Gastrocnemius medialis (tissue), 4 donors: ENCODE measurements around the gene SFTPA2.
"Not testable (repeated sequence)": the region's sequence is repeated elsewhere in the genome, so short reads cannot be mapped to it uniquely, and the experiment has no call there.

Source experiments
- POLR2A ChIP-seq, 2 donors: fragments of 450-650 bp; IDR thresholded peaks; one replicate each; pipeline ENCODE4 v1.6.1; 2017; ENCODE audit warnings: antibody characterized with exemption in 2 of 2, mild to moderate bottlenecking in 2 of 2, moderate library complexity in 2 of 2
- TF ChIP-seq, protein P1 (sequence below), 5 experiments: fragments of 450-650 bp in 3 of 5; fragments of 200-600 bp in 2 of 5; sonication (generic) in 2 of 5; IDR thresholded peaks in 4 of 5; conservative IDR thresholded peaks in 1 of 5; 1 replicate in 4 of 5; 2 replicates in 1 of 5; pipeline ENCODE4 v1.5.1; 2016 to 2019; ENCODE audit warnings: antibody characterized with exemption in 5 of 5, mild to moderate bottlenecking in 3 of 5, moderate library complexity in 3 of 5

DNA sequence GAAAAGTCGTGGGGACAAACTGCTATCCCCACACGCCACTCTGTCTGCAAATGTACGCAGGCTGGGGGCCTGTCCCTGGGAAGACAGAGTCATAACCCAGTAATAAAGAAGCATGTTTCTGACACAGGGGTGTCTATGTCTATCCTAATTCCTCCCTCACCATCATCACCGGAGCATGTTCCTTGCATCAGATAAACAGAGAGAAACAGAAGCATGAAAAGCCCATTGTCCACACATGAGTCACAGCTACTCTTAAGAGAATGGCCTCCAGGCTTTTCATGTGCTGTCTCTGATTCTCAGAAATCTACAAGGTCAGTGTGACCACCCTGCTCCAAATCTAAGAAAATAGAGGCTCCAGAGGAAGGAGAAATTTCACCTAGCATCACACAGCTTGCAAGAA lies 52.0 kb downstream of the SFTPA2 start:
- TF ChIP-seq, protein P1, sequence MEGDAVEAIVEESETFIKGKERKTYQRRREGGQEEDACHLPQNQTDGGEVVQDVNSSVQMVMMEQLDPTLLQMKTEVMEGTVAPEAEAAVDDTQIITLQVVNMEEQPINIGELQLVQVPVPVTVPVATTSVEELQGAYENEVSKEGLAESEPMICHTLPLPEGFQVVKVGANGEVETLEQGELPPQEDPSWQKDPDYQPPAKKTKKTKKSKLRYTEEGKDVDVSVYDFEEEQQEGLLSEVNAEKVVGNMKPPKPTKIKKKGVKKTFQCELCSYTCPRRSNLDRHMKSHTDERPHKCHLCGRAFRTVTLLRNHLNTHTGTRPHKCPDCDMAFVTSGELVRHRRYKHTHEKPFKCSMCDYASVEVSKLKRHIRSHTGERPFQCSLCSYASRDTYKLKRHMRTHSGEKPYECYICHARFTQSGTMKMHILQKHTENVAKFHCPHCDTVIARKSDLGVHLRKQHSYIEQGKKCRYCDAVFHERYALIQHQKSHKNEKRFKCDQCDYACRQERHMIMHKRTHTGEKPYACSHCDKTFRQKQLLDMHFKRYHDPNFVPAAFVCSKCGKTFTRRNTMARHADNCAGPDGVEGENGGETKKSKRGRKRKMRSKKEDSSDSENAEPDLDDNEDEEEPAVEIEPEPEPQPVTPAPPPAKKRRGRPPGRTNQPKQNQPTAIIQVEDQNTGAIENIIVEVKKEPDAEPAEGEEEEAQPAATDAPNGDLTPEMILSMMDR (IDR thresholded peaks at IDR 0.05 in 4 of 5, conservative IDR thresholded peaks at IDR 0.05 in 1 of 5), result not testable (repeated sequence)
- not testable (repeated sequence) for TF ChIP-seq POLR2A (IDR thresholded peaks at IDR 0.05)
